Mesenteric fat pad (tissue), 1 donor: Measurements from ENCODE around the gene GOLGA6L9. TPM values are rescaled to one million over a fixed set of nuclear protein-coding genes. Genes with fewer than 3 reads are reported as not detected.
"Not testable (repeated sequence)": the region's sequence is repeated elsewhere in the genome, so short reads cannot be mapped to it uniquely, and the experiment has no call there.

ENCODE experiments used
- DNase-seq: peaks from one replicate; pipeline ENCODE4 v3.0.0-alpha.2; 2020; ENCODE audit warnings: low spot score
- total RNA-seq: library from RNA; stranded (reverse); fragmentation: NEBNext Ultra II Directional; extraction: Animal tissue kit (Norgen Biotek cat#: 25700); gene quantifications from one replicate; pipeline ENCODE4 v1.2.1, GENCODE V29; 2021
- donor health status: DM: yes; HTN: yes; CAD: no.

GOLGA6L9 gene
- total RNA-seq, 1 donor from 2014 or later, result 0.84 TPM

- not testable (repeated sequence) for DNase-seq
Measured at GRCh38 chr15:82468205-82468604, 38.6 kb downstream of the GOLGA6L9 start.

GRCh38 chr15:82469381-82469780 is 39.8 kb downstream of the GOLGA6L9 start:
- not testable (repeated sequence) for DNase-seq

- DNase-seq, result peak; percentile 88
Measured at GRCh38 chr15:82472269-82472982, 42.8 kb downstream of the GOLGA6L9 start.

- DNase-seq, result not testable (repeated sequence)
Measured at GRCh38 chr15:82474596-82475325, 45.1 kb downstream of the GOLGA6L9 start.

GRCh38 chr15:82475345-82475967 is 45.8 kb downstream of the GOLGA6L9 start:
- not testable (repeated sequence) for DNase-seq

GRCh38 chr15:82476697-82477342 is 47.2 kb downstream of the GOLGA6L9 start:
- DNase-seq, result not testable (repeated sequence)

- not testable (repeated sequence) for DNase-seq
Measured at GRCh38 chr15:82477343-82478057, 47.9 kb downstream of the GOLGA6L9 start.

Other genes with a start within 250 kb of the GOLGA6L9 start
- 21.6 TPM for gene EFL1, start 167.1 kb upstream of the GOLGA6L9 start, total RNA-seq
- 4.0 TPM for gene SAXO2, start 167.0 kb upstream of the GOLGA6L9 start, total RNA-seq
- gene GOLGA6L10, start 80.3 kb upstream of the GOLGA6L9 start, total RNA-seq, result 0.77 TPM
- gene RPS17, start 110.6 kb downstream of the GOLGA6L9 start, total RNA-seq, result 1,281 TPM
- 2.5 TPM for gene CPEB1, start 217.5 kb downstream of the GOLGA6L9 start, total RNA-seq